B cell (primary cell): ENCODE data around the gene LALBA. TPM values are rescaled to one million over a fixed set of nuclear protein-coding genes. Genes with fewer than 3 reads are reported as not detected.

Source experiments
- ATAC-seq: fragments of 200-7000 bp; cut with Tn5 transposase; one replicate; pipeline ENCODE4 v1.10.0; 2021; ENCODE audit warnings: low read depth, mild to moderate bottlenecking, moderate number of reproducible peaks, moderate library complexity
- CTCF ChIA-PET: fragments of 350-600 bp; sonication (Branson Sonifier 250); formaldehyde crosslinking; loops from one replicate; lab custom pipeline; 2021; ENCODE audit warnings: antibody characterized with exemption, inconsistent platforms; lab: Charles Lee
- POLR2A ChIA-PET: fragments of 350-600 bp; sonication (Branson Sonifier 250); formaldehyde crosslinking; loops from one replicate; lab custom pipeline; 2021; ENCODE audit warnings: antibody characterized with exemption; lab: Charles Lee
- DNase-seq: peaks from one replicate; pipeline ENCODE4 v3.0.0; 2013
- H2AFZ ChIP-seq: 2 replicates; pipeline ENCODE4 v1.6.1; 2012; ENCODE audit warnings: mild to moderate bottlenecking, low read depth, low read length; ENCODE audit not compliant: insufficient read depth, poor library complexity, severe bottlenecking
- H3K27ac ChIP-seq, 2 donors: 1 replicate in 1 of 2; 2 replicates in 1 of 2; pipeline ENCODE4 v1.5.1; 2012 to 2013; ENCODE audit warnings: low read length in 2 of 2, mild to moderate bottlenecking in 2 of 2, moderate library complexity in 1 of 2
- H3K27me3 ChIP-seq, 4 experiments: fragments of 200-600 bp in 1 of 4; sonication (generic) in 1 of 4; replicated peaks in 1 of 4; 1 replicate in 2 of 4; 2 replicates in 2 of 4; pipeline versions ENCODE4 v1.6.1 to v1.7.0; 2013 to 2016; ENCODE audit warnings: low read length in 3 of 4, mild to moderate bottlenecking in 2 of 4, mixed read lengths in 1 of 4, moderate library complexity in 1 of 4; ENCODE audit not compliant: insufficient read depth in 4 of 4, control insufficient read depth in 3 of 4; ENCODE audit errors: control extremely low read depth in 1 of 4
- H3K36me3 ChIP-seq, 2 experiments: replicated peaks in 1 of 2; 1 replicate in 1 of 2; 2 replicates in 1 of 2; pipeline versions ENCODE4 v1.6.1 to v1.7.1; 2013; ENCODE audit warnings: low read length in 1 of 2; ENCODE audit not compliant: insufficient read depth in 2 of 2, control insufficient read depth in 1 of 2; ENCODE audit errors: control extremely low read depth in 1 of 2, extremely low read depth in 1 of 2
- H3K4me1 ChIP-seq, 2 donors: fragments of 200-600 bp in 1 of 2; sonication (generic) in 1 of 2; 1 replicate in 1 of 2; 2 replicates in 1 of 2; pipeline versions ENCODE4 v1.5.1 to v1.6.1; 2013 to 2017; ENCODE audit warnings: low read length in 2 of 2; ENCODE audit not compliant: control insufficient read depth in 2 of 2, insufficient read depth in 2 of 2
- H3K4me2 ChIP-seq: replicated peaks from 2 replicates; pipeline ENCODE3; 2012; ENCODE audit warnings: mild to moderate bottlenecking, low read depth, low read length; ENCODE audit not compliant: poor library complexity, severe bottlenecking
- H3K4me3 ChIP-seq, 5 experiments: fragments of 200-600 bp in 1 of 5; sonication (generic) in 1 of 5; 1 replicate in 3 of 5; 2 replicates in 2 of 5; pipeline versions ENCODE4 v1.5.1 to v1.7.0; 2011 to 2016; ENCODE audit warnings: low read length in 4 of 5, mild to moderate bottlenecking in 4 of 5, low read depth in 2 of 5, control low read depth in 1 of 5, moderate library complexity in 1 of 5; ENCODE audit not compliant: insufficient read depth in 1 of 5; ENCODE audit errors: control extremely low read depth in 1 of 5, extremely low read depth in 1 of 5
- H3K79me2 ChIP-seq: fragments of 200-600 bp; sonication (generic); one replicate; pipeline ENCODE4 v1.6.0; 2016; ENCODE audit warnings: low read length; ENCODE audit not compliant: control insufficient read depth, insufficient read depth
- H3K9ac ChIP-seq: fragments of 200-600 bp; sonication (generic); 2 replicates; pipeline ENCODE4 v1.6.1; 2017; ENCODE audit warnings: mild to moderate bottlenecking, low read length, moderate library complexity
- H3K9me3 ChIP-seq, 3 donors: one replicate each; pipeline versions ENCODE4 v1.6.1 to v1.7.1; 2013; ENCODE audit warnings: low read length in 2 of 3; ENCODE audit not compliant: control insufficient read depth in 2 of 3, insufficient read depth in 1 of 3; ENCODE audit errors: control extremely low read depth in 1 of 3
- H4K20me1 ChIP-seq: 2 replicates; pipeline ENCODE4 v1.6.0; 2012; ENCODE audit warnings: mild to moderate bottlenecking, low read length; ENCODE audit not compliant: insufficient read depth, control insufficient read depth, poor library complexity, severe bottlenecking
- H3K27ac Mint-ChIP-seq: one replicate; pipeline ENCODE4 v1.8.0; 2021; ENCODE audit warnings: mixed read lengths
- H3K27me3 Mint-ChIP-seq: one replicate; pipeline ENCODE4 v1.8.0; 2021; ENCODE audit warnings: mixed read lengths
- H3K4me1 Mint-ChIP-seq: one replicate; pipeline ENCODE4 v1.8.0; 2021; ENCODE audit warnings: mixed read lengths
- H3K4me3 Mint-ChIP-seq: one replicate; pipeline ENCODE4 v1.8.0; 2021; ENCODE audit warnings: mixed read lengths
- H3K9me3 Mint-ChIP-seq: one replicate; pipeline ENCODE4 v1.8.0; 2022; ENCODE audit warnings: mixed read lengths; ENCODE audit not compliant: insufficient read depth
- CTCF ChIP-seq: fragments of 200-600 bp; IDR thresholded peaks from one replicate; pipeline ENCODE4 v1.8.0; 2022; ENCODE audit warnings: antibody characterized with exemption, mild to moderate bottlenecking
- EZH2 ChIP-seq: IDR thresholded peaks from 2 replicates; pipeline ENCODE4 v1.6.1; 2012; ENCODE audit warnings: borderline replicate concordance, low read depth, mild to moderate bottlenecking, moderate library complexity, low read length; ENCODE audit not compliant: insufficient read depth, poor library complexity, severe bottlenecking
- WGBS: methylation state at CpG from one replicate; pipeline ENCODE4 v1.1.5; 2013; ENCODE audit warnings: missing lambda C conversion rate; ENCODE audit not compliant: insufficient coverage; 5-methylcytosine and 5-hydroxymethylcytosine counted together
- intact Hi-C: fragments of 100-400 bp; cut with micrococcal nuclease; formaldehyde crosslinking; loops from one replicate; pipeline ENCODE4 v1.10.0; 2022
- polyA plus RNA-seq: library from polyadenylated mRNA; depleted of rRNA; stranded (reverse); fragments of >200 nt; gene quantifications from 2 replicates; pipeline ENCODE4 v1.2.3, GENCODE V29; 2012
- total RNA-seq, 2 donors: library from RNA; stranded (reverse); fragments of 120-200 nt in 1 of 2; gene quantifications; 1 replicate in 1 of 2; 2 replicates in 1 of 2; pipeline versions ENCODE4 v1.2.3 to v1.2.4, GENCODE V29; 2013 to 2022

Gene LALBA
- total and polyA plus RNA-seq, 2 donors (not counting 1 experiment from before 2014, with no cell fraction given) = not detected

GRCh38 chr12:48545833-48546469 is 23.9 kb downstream of the LALBA start:
- Histone ChIP-seq H3K79me2 (no peaks in the 10 kb centered on the region), H3K4me3 (no peak overlapping the region), H3K27me3 (no peaks in the 10 kb centered on the region), H3K36me3 (no peaks in the 10 kb centered on the region), H3K9me3 (no peaks in the 10 kb centered on the region), H3K4me2 (no peak overlapping the region), H3K4me1 (no peaks in the 10 kb centered on the region), H2AFZ (no peak overlapping the region), H3K27ac (no peak overlapping the region), H3K9ac (no peak overlapping the region), H4K20me1 (no peaks in the 10 kb centered on the region)
- no peak overlapping the region for H3K27ac Mint-ChIP-seq
- intact Hi-C loops = no loop called here
- TF ChIP-seq CTCF (no peak), EZH2 (no peak)
- no peak overlapping the region for H3K4me3 Mint-ChIP-seq
- H3K9me3 Mint-ChIP-seq = peaks cover 7% of the 10 kb centered on the region
- no peaks in the 10 kb centered on the region for H3K4me1 Mint-ChIP-seq
- peaks cover 14% of the 10 kb centered on the region for H3K27me3 Mint-ChIP-seq
- no peak for ATAC-seq
- ChIA-PET POLR2A (no interaction called here), CTCF (interaction anchor here (0.6 to 2.2 kb wide), 2 partner anchors 15 to 72 kb away, joined by 5 to 6 read pairs; no protein-coding TSS in a partner anchor)
- WGBS = 80% methylated on average over 1 of the region's 4 CpGs
- no peak for DNase-seq

DNA sequence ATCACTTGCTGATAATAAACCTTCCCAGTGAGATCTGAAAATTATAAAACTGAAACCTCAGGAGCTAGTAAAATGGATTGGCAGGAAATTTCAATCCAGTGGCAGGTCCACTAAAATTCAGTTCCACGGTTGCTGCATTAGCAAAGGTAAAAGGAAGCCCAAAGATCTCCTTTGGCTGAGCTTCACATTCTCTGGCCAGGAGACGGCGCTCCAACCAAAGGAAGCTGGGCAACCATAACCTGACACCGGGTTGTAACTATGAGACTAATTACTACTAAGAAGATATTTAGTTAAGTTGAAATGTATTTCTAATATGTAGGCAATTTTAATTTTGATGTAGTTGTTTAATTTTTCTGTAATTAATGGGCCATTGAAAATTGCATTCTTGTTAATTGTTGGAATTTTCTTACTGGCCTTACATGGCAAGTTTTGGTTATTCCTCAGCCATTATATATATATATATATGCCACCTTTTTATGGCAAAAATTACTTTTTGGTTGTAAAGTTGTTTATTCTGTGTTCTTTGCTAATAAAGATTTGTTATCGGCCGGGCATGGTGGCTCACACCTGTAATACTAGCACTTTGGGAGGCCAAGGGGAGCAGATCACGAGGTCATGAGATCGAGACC is 27.4 kb downstream of the LALBA start:
- Histone ChIP-seq H3K9me3 (no peaks in the 10 kb centered on the region), H2AFZ (no peak overlapping the region), H3K27ac (no peak overlapping the region), H3K4me2 (no peak overlapping the region), H3K4me1 (no peaks in the 10 kb centered on the region), H3K9ac (no peak overlapping the region), H3K36me3 (no peaks in the 10 kb centered on the region), H3K4me3 (no peak overlapping the region), H3K79me2 (no peaks in the 10 kb centered on the region), H4K20me1 (no peaks in the 10 kb centered on the region), H3K27me3 (no peaks in the 10 kb centered on the region)
- intact Hi-C loops = no loop called here
- no peaks in the 10 kb centered on the region for H3K4me1 Mint-ChIP-seq
- WGBS = 55% methylated on average over 1 of the region's 8 CpGs
- peaks cover 15% of the 10 kb centered on the region for H3K27me3 Mint-ChIP-seq
- CTCF ChIA-PET = interaction anchor here (1.6 kb wide), 1 partner anchor 75 kb away, joined by 4 read pairs; no protein-coding TSS in a partner anchor
- TF ChIP-seq CTCF (no peak), EZH2 (no peak)
- H3K9me3 Mint-ChIP-seq = no peaks in the 10 kb centered on the region
- no peak for DNase-seq
- no peak for ATAC-seq
- no peak overlapping the region for H3K4me3 Mint-ChIP-seq
- no peak overlapping the region for H3K27ac Mint-ChIP-seq
- POLR2A ChIA-PET = no interaction called here
